HG02588 (cell line): ENCODE measurements around the gene SMTNL1.

Experiments
- ATAC-seq: cut with Tn5 transposase; IDR thresholded peaks from one replicate; pipeline ENCODE4 v1.9.1; 2021; ENCODE audit warnings: mild to moderate bottlenecking, moderate library complexity; ENCODE audit not compliant: unreplicated experiment

SMTNL1 gene

GRCh38 chr11:57536947-57537619, at the start of gene SMTNL1:
Gene SMTNL1 (plus strand): TSS chr11:57537595. CDS start chr11:57542643, 5,048 bp downstream.
- ATAC-seq: no peak

DNA sequence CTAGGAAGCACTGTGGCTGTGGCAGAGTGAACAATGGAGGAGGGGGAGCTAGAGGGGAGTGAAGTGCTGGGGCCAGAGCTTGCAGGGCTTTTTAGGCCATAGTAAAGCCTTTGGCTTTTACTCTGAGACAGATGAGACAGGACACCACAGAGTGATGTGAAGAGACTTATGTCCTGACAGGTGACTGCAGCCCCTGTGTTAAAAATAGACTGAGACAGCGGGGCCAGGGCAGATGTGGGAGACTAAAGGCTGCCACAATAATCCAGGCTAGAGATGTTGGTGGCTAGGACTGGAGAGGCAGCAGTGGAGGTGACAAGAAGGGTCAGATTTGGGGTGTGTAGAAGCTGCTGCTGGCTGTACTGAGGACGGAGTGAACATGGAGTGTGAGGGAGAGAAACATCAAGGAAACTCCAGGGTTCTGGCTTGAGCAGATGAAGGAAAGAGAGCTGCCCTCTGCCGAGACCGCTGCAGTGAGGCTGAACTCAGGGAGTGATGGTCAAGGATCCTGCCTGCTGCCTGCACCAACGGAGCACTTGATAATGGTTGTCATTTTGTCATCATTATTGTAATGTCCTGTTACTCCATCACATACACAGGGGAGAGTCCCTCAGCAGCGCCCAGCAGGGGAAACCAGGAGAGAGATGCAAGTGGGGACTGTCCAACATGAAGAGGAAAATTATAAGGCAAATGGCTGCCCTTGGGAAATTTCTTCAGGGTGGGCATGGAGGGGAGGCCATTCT, 49.3 kb upstream of the SMTNL1 start:
- no peak for ATAC-seq

GRCh38 chr11:57490456-57491248, 46.7 kb upstream of the SMTNL1 start:
- no peak for ATAC-seq

GRCh38 chr11:57491371-57492061, 45.9 kb upstream of the SMTNL1 start:
- ATAC-seq: no peak

- peak; percentile 66 for ATAC-seq
These were observed 43.6 kb upstream of the SMTNL1 start for GRCh38 chr11:57493507-57494503.

GRCh38 chr11:57496109-57496820, 41.1 kb upstream of the SMTNL1 start:
- ATAC-seq: no peak

GRCh38 chr11:57497303-57498247, 39.8 kb upstream of the SMTNL1 start:
- ATAC-seq: no peak

- ATAC-seq: no peak
These were observed 38.9 kb upstream of the SMTNL1 start for GRCh38 chr11:57498540-57498939.

- peak; percentile 82 for ATAC-seq
These were observed 37.9 kb upstream of the SMTNL1 start for GRCh38 chr11:57499413-57499982.

DNA sequence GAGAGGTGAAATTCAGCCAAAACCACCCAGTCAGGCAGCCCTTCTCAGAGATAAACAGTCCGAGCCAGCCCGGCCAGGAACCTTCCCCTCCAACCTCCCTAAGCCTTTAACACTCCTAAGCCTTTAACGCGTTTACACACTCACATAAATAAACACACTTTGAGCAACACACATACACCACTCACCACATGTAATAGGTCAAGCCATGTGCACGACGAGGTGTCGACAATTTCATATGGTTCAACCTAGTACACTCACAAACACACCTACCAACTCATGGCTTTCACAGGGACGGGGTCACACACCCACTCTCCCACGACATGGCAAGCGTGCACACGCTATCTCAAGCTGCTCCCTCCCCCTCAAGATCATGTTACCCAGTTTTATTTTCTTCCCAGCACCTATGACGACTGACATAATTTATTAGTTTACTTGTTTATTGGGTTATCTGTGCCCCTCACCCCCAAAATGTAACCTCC, 37.4 kb upstream of the SMTNL1 start:
- no peak for ATAC-seq

DNA sequence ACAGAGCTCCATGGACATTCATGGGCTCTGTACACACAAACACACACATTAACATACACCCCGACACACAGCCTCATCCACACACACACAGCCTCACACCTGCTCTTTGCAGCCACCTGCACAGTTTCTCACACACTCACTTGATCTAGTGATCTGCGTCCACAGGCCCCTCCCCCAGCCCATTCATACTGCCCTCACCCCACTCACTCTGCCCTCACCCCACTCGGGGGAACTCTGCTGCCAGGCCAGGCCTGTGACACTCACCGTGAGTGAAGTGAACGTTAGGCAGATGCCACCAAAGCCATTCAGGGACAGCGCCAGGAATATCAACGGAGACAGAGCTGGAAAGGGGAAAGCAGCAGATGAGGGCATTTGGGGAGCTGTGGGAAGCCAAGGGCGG, 36.9 kb upstream of the SMTNL1 start:
- no peak for ATAC-seq

- ATAC-seq: no peak
These were observed 36.5 kb upstream of the SMTNL1 start for GRCh38 chr11:57500926-57501325.

DNA sequence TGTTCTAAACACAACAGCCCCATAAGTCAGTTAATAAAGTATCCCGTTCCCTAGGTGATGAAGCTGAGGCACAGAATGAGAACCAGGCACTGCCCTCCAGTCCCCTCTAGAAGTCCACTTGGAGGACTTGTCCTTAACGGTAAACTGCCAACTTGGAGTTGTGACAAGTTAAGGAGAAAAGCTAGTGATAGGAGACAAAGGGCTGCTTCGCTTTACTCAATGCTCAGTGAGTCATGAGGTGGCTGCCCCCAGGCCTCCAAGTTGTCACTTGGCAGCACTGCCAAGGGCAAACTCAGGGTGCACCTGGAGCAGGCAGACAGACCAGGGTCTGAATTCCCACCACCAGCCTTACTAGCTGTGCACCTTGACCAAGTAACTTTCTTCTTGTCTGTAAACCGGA, 35.4 kb upstream of the SMTNL1 start:
- ATAC-seq: no peak

- ATAC-seq: no peak
These were observed 35.0 kb upstream of the SMTNL1 start for GRCh38 chr11:57502376-57502775.

GRCh38 chr11:57502870-57503269, 34.5 kb upstream of the SMTNL1 start:
- no peak for ATAC-seq

GRCh38 chr11:57504511-57504910, 32.9 kb upstream of the SMTNL1 start:
- no peak for ATAC-seq

GRCh38 chr11:57506522-57506921, 30.9 kb upstream of the SMTNL1 start:
- ATAC-seq: no peak
